MV-4-11 (cell line): Measurements from ENCODE around the gene TRPV6.

Experiments used
- DNase-seq: peaks from one replicate; lab custom pipeline; 2025; lab: John Stamatoyannopoulos, UW

The TRPV6 gene

DNA sequence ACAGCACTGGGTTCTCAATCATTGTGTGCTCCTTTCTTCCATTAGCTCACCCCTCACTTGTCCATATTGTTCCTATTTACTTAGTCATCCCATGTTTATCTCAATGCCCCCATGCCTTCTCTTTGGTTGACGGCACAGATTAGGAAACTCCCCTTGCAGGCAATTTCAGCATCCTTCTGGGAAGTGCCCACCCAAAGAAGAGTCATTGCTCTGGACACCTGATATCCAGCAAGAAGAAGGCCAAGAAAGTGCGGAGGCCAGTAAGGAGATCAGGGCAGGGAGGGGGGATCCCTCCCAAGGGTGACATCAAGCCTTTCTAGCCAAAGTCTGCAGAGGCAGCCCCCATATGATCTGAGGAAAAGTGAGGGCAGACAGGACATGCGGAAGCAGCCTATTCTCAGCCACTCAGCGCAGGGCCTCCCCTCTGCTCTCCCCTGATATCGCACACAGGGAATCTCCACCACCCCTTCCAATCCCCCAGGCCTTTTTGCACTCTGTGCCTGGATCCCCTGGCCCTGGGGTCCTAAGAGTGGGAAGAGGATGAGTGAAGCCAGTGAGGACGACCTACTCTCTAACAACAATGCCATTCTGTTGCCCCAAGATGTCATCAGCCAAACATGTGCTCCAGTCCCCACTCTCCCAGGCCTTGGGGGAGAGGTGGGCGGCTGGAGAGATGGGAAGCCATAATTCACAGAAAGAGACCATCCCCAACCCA, 1.8 kb downstream of the TRPV6 start:
- DNase-seq = no peak

DNA sequence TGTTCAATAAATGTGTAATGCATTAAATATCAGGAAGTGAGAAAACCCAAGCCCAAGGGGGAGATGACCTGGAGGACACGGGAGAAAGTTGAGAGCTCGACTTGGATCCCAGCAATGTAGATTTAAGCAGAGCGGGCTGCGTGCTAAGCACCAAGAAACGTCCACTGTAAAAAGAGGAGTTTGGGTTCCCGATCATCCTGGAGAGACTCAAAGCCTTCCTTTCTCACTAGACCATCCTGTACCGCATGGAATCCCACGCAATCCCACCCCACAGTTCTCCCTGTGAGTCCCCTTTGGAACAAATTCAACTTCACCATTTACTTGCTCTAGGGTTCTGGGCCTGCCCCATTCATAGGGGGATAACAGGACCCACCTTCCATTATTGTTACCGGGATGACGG, 2.4 kb downstream of the TRPV6 start:
- DNase-seq = no peak

- no peak for DNase-seq
Measured at GRCh38 chr7:142882338-142882678, 3.2 kb downstream of the TRPV6 start.

GRCh38 chr7:142881586-142882337, 3.8 kb downstream of the TRPV6 start:
- no peak for DNase-seq

DNA sequence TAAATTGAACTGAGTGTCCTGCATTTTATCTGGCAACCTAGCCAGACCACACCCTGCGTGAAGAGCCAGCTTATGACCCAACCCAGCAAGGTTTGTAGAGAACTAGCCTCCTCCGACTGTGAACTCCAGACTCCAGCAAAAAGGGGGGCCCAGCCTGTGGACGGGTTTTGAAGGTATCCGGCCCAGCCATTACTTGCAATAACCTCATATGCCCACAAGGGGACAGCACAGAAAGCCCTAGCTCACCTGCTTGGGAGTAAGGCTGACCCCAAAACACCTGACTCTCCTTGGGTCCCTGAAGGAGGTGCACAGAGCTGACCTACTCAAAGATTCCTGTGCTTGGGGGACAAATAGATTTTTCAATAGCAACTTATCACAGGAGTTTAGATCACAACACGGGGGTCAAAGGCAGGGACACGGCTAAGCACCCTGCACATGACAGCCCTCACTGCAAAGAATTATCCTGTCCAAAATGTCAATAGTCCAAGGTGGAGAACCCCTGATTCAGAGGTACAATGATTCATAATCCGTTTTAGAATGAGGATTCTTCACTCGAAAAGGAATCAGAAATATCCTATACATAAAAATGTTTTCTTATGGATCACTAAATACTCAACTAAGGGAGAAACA, 4.6 kb downstream of the TRPV6 start:
- peak; percentile 3 for DNase-seq

DNA sequence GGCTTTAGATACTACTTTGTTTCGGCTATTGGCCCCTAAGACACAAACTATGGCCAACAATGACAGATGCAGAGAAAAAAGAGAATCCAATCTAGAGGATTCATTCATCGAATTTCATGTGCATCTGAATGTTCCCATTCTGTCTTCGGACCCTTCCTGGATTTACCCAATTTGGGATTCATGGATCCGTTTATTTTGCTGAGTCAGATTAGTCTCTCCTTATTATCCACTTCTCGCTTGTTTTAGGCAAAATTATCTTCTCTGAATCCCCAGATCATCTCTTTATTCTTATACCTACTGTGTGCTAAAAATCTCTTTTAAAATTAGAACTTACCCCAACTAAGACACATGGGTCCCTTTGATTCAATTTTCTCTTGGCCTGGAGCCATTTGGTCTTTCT, 6.5 kb downstream of the TRPV6 start:
- no peak for DNase-seq

- no peak for DNase-seq
Measured at GRCh38 chr7:142878315-142878714, 7.2 kb downstream of the TRPV6 start.

DNA sequence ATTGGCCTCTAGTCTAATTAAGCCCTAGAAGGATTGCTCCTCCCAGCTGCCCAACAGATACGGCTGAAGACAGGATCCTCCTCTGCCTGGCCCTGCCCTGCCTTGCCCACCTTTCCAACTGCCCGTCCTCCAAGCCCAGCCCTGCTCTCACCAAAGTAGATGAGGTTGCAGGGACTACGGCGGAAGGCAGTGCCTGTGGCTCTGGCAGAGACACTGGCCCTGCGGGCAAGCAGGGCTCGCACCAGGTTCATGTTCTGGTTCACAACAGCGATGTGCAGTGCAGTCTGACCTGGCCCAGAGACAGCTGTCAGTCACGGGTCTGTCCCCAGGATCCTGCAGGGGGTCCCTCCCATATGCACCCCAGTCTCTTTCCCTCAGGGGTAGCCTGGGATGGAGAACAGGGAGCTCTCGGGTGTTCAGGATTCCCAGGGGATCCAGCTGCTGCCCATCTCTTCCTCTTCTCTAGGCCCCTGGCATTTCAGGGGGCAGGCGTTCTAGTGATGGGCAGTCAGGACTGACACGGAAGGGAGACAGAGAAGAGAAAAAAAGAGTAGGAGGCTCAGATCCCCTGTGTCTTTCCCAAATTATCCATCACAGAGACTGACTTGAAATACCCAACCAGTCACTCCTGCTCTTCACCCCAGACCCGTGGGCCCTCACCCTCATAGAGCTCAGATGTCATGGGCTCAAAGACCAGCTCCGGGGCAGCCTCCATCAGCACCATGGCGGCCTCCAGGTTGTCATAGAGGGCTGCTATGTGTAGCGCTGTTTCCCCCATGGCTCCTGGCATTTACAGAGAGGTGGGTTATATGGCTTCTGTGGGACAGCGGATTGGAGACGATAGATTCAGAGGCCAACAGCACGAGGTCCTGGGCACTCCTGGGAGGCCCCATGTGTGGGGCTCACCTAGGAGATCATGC, 8.3 kb downstream of the TRPV6 start:
- DNase-seq = no peak

- no peak for DNase-seq
Measured at GRCh38 chr7:142876236-142876960, 9.1 kb downstream of the TRPV6 start.

- no peak for DNase-seq
Measured at GRCh38 chr7:142875456-142875855, 10.1 kb downstream of the TRPV6 start.

GRCh38 chr7:142874837-142875236, 10.7 kb downstream of the TRPV6 start:
- no peak for DNase-seq

DNA sequence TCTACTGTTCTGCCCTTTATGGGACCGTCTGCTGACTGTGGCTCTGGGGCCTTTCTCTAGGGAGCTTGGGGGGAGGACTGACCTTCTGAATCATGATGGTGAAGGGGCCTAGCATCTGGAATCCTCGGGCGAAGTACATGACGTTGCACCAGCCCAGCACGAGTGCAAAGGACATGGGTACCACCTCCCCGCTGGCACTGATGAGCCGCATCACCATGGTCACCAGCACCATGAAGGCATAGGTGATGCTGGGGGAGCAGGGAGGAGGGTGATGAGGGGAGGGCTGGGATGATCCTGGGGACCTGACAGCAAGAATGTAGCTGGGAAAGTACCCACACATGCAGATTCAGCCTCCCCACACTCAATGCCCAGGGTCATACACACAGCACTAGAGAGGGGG, 11.1 kb downstream of the TRPV6 start:
- DNase-seq = no peak

GRCh38 chr7:142873871-142874270, 11.7 kb downstream of the TRPV6 start:
- no peak for DNase-seq

GRCh38 chr7:142873281-142873784, 12.2 kb downstream of the TRPV6 start:
- peak; percentile 4 for DNase-seq

GRCh38 chr7:142872106-142872675, 13.4 kb downstream of the TRPV6 start:
- peak; percentile 19 for DNase-seq

DNA sequence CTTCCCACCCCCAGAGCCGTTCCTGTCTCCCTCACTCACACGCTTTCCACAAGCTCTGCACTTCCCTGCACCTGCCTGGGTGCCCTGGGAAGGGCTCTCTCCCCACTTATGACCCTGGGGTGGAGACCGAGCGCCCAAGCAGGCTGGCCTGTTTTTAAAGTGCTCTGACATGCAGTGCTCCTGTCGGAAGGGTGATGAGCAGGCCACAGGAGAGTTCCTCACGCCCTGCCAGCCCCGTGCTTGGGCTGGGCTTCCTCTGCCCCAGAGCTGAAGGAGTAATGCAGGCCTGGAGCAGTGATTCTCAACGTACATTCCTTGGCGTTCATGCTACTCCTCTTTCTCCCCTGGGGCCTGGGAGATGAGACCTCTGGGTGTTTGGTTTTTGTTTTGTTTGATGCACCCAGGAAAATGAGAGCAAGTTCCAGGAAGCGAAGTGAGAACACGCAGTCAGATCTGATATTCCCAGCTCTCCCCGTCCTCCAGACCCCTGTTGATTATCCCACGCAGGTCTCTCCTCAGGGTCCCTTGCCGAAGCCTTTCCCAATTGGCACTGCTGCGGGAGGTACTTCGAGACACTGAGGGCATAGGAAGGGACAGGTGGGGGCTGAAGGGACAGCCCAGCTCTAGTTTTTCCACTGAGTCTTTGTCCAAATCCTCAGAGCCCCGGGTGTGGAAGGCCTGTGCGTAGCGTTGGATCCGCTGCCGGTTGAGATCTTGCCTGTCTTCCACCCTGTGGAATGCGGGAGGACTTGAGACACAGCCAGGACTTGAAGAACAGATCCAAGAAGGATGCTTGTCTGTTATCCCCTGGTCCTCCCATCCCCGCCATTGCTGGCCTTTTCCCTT, 14.1 kb downstream of the TRPV6 start:
- no peak for DNase-seq

DNA sequence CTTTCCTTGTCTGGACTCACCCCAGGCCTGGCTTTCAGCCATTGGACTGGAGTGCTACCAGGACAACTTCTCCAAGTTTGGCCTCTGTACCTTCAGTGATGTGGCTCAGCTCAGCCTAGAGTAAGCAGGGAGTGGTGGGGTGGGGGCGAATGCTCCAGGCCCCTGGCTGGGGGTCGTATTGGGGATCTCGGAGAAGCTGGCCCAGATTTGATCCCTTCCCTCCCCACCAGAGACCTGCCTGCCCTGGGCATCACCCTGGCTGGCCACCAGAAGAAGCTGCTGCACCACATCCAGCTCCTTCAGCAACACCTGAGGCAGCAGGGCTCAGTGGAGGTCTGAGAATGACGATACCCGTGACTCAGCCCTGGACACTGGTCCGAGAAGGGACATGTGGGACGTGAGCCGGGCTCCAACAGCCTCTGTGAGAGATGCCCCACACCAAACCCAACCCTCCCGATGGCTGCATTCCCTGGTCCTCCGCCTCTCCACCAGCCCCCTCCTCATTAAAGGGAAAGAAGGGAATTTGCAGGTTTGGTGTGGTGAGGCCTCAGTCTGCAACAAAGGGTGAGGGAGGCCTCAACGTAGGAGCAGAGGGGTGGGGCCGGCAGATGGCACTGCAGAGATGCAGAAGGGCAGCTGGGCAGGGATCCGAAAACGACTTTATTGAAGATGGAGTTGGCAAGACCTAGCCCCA, 14.8 kb downstream of the TRPV6 start:
- no peak for DNase-seq

DNA sequence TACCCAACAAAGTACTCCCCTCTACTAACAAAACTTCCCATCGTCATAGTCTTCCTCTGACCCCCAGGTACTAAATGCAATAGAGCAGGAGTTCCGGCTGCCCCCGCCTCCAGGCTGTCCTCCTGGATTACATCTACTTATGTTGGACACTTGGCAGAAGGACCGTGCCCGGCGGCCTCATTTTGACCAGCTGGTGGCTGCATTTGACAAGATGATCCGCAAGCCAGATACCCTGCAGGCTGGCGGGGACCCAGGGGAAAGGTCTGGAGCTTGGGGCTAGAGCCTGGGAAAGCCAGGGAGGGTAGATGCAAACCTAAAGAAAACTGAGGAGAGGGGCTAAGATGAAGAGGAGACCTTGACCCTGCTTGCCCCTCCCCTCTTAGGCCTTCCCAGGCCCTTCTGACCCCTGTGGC, 15.4 kb downstream of the TRPV6 start:
- no peak for DNase-seq

DNA sequence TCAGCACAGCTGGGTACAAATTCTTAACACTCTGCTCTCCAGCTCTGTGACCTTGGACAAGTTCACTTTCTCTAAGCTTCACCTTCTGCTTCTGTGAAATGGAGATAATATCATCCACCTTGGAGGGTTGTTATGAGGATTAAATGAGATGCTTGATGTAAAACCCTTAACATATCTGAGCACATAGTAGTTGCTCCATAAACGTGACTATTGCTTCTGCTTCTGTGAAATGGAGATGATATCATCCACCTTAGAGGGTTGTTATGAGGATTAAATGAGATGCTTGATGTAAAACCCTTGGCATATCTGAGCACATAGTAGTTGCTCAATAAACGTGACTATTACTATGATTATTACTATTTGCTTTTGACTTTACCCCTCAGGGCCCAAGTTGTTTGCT, 16.1 kb downstream of the TRPV6 start:
- DNase-seq = no peak
